Heart left ventricle (tissue), 16 donors: ENCODE data around the gene TSNAX. TPM values are rescaled to one million over a fixed set of nuclear protein-coding genes. Genes with fewer than 3 reads are reported as not detected.
"Not testable (repeated sequence)": the region's sequence is repeated elsewhere in the genome, so short reads cannot be mapped to it uniquely, and the experiment has no call there.

Experiments used
- ATAC-seq, 4 donors: fragments of 200-7000 bp; cut with Tn5 transposase; one replicate each; pipeline ENCODE4 v1.9.1; 2020 to 2022; ENCODE audit warnings: moderate library complexity in 4 of 4, mild to moderate bottlenecking in 3 of 4, moderate number of reproducible peaks in 1 of 4
- DNase-seq, 5 donors: peaks; one replicate each; pipeline ENCODE4 v3.0.0-alpha.2; 2020
- H3K27ac ChIP-seq, 12 donors: fragments of 200-600 bp; sonication (generic) in 4 of 12; one replicate each; pipeline versions ENCODE4 v1.5.0 to v1.8.0; 2016 to 2022; ENCODE audit warnings: mild to moderate bottlenecking in 2 of 12
- H3K27me3 ChIP-seq, 9 donors: fragments of 200-600 bp; sonication (generic) in 2 of 9; one replicate each; pipeline versions ENCODE4 v1.5.1 to v1.8.0; 2016 to 2022; ENCODE audit warnings: mild to moderate bottlenecking in 3 of 9
- H3K36me3 ChIP-seq, 9 donors: fragments of 200-600 bp; sonication (generic) in 2 of 9; one replicate each; pipeline versions ENCODE4 v1.5.0 to v1.8.0; 2018 to 2022; ENCODE audit warnings: mild to moderate bottlenecking in 2 of 9
- H3K4me1 ChIP-seq, 12 donors: fragments of 200-600 bp; sonication (generic) in 4 of 12; one replicate each; pipeline versions ENCODE4 v1.5.0 to v1.8.0; 2016 to 2022; ENCODE audit warnings: mild to moderate bottlenecking in 3 of 12
- H3K4me3 ChIP-seq, 12 donors: fragments of 200-600 bp; sonication (generic) in 4 of 12; one replicate each; pipeline versions ENCODE4 v1.5.0 to v1.8.0; 2017 to 2022; ENCODE audit warnings: mild to moderate bottlenecking in 9 of 12, moderate library complexity in 4 of 12
- H3K9me3 ChIP-seq, 12 donors: fragments of 200-600 bp; sonication (generic) in 4 of 12; one replicate each; pipeline versions ENCODE4 v1.5.0 to v1.8.0; 2016 to 2022; ENCODE audit warnings: mild to moderate bottlenecking in 1 of 12
- POLR2A ChIP-seq, 2 donors: fragments of 450-650 bp; IDR thresholded peaks; one replicate each; pipeline ENCODE4 v1.6.1; 2017; ENCODE audit warnings: antibody characterized with exemption in 2 of 2, mild to moderate bottlenecking in 2 of 2, moderate library complexity in 2 of 2
- WGBS, 4 donors: extraction: QIAGEN DNeasy Blood & Tissue Kit in 2 of 4; methylation state at CpG; one replicate each; pipeline versions ENCODE4 v1.1.5 to v1.1.7; 2013 to 2018; 5-methylcytosine and 5-hydroxymethylcytosine counted together
- intact Hi-C, 10 donors: fragments of 100-400 bp; cut with DNase I; formaldehyde crosslinking; loops; one replicate each; pipeline versions ENCODE4 v1.11.1 to v1.14.2; 2022
- polyA plus RNA-seq, 2 donors: library from polyadenylated mRNA; stranded (reverse); fragments of 200-250 nt; gene quantifications; one replicate each; pipeline ENCODE4 v1.2.3, GENCODE V29; 2013
- total RNA-seq, 9 donors: library from RNA; depleted of rRNA in 2 of 9; stranded (reverse); fragments of >200 nt in 2 of 9; fragmentation: NEBNext Ultra II Directional in 3 of 9; extraction: Animal tissue kit (Norgen Biotek cat#: 25700) in 3 of 9; gene quantifications; one replicate each; pipeline versions ENCODE4 v1.1.0 to v1.2.4, GENCODE V29; 2016 to 2023
- TF ChIP-seq, protein P1 (sequence below), 12 donors: fragments of 200-600 bp; sonication (generic) in 4 of 12; IDR thresholded peaks; one replicate each; pipeline versions ENCODE4 v1.5.0 to v1.8.0; 2018 to 2022; ENCODE audit warnings: antibody characterized with exemption in 12 of 12, mild to moderate bottlenecking in 5 of 12
- donor health status: ischemic (EF 13 %, LVEDD 7.1; RV severe dilation, severe dysfunction).
- donor health status: healthy with polysubstance abuse.
- donor health status: DM: no; HTN: yes; CAD: no.
- donor health status: DM: no; HTN: no; CAD: no.
- donor health status: ischemic (EF 25% LVEDD 6.9; RV normal size, moderate dysfunction).
- donor health status: ischemic (EF 25% LVEDD 5.7; RV mildly dilated, moderate dysfunction).
- donor health status: healthy.
- donor health status: DM: yes; HTN: yes; CAD: no.
- donor health status: ischemic (EF 35%, LVEDD 5.7; RV mildly dilated, moderate dysfunction).
- donor health status: nonischemic (EF 11% LVEDD 7.7; RV severe dilation, severe dysfunction).
- donor health status: DM: yes; HTN: yes; CAD: no.
- donor health status: PGD.
- donor health status: ischemic (EF 29% LVEDD 5.4; RV normal size, mild dysfunction).
- donor health status: nonischemic (EF 23%, LVEDD 6.1; RV moderate dilation, normal function).

The TSNAX gene
- total and polyA plus RNA-seq, 11 donors, result 9.7 to 43.5 (median 31.7) TPM

GRCh38 chr1:231592809-231593208 lies 64.3 kb downstream of the TSNAX start:
- H3K27me3 ChIP-seq, result no peaks in the 10 kb centered on the region
- 66 to 99% (median 83%) methylated on average over 1 of the region's 1 CpG for WGBS, 4 donors
- intact Hi-C loops, result loop anchor here in 5 of 10 donors (5.0 to 10.0 kb wide), 4 partner anchors 61 to 348 kb away; partner anchors contain the start of genes EGLN1 (in 1 of the 5) and GNPAT (in 1 of the 5)

DNA sequence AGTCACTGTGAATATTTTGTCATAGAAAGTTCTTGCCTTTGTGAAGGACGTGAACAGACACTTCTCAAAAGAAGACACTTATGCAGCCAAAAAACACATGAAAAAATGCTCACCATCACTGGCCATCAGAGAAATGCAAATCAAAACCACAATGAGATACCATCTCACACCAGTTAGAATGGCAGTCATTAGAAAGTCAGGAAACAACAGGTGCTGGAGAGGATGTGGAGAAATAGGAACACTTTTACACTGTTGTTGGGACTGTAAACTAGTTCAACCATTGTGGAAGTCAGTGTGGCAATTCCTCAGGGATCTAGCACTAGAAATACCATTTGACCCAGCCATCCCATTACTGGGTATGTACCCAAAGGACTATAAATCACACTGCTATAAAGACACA lies 64.8 kb downstream of the TSNAX start:
- 91 to 95% (median 92%) methylated on average over 1 of the region's 1 CpG for WGBS, 4 donors
- peaks cover 0 to 31% (median 7%) of the 10 kb centered on the region in 12 donors for H3K4me1 ChIP-seq
- ATAC-seq, H3K27ac ChIP-seq, H3K9me3 ChIP-seq, DNase-seq, H3K4me3 ChIP-seq, H3K27me3 ChIP-seq, H3K36me3 ChIP-seq: not testable (repeated sequence)
- intact Hi-C loops, result loop anchor here in 5 of 10 donors (5.0 to 10.0 kb wide), 4 partner anchors 61 to 348 kb away; partner anchors contain the start of genes EGLN1 (in 1 of the 5) and GNPAT (in 1 of the 5)

More at GRCh38 chr1:231592809-231593208, 64.3 kb downstream of the TSNAX start:
- no peaks in the 10 kb centered on the region for H3K9me3 ChIP-seq
- no peak for ATAC-seq
- H3K4me3 ChIP-seq, result no peak overlapping the region
- H3K27ac ChIP-seq, result no peak overlapping the region
- H3K36me3 ChIP-seq, result no peaks in the 10 kb centered on the region
- H3K4me1 ChIP-seq, result peaks cover 0 to 29% (median 7%) of the 10 kb centered on the region in 12 donors
- no peak for TF ChIP-seq POLR2A (IDR thresholded peaks at IDR 0.05)
- TF ChIP-seq, protein P1, sequence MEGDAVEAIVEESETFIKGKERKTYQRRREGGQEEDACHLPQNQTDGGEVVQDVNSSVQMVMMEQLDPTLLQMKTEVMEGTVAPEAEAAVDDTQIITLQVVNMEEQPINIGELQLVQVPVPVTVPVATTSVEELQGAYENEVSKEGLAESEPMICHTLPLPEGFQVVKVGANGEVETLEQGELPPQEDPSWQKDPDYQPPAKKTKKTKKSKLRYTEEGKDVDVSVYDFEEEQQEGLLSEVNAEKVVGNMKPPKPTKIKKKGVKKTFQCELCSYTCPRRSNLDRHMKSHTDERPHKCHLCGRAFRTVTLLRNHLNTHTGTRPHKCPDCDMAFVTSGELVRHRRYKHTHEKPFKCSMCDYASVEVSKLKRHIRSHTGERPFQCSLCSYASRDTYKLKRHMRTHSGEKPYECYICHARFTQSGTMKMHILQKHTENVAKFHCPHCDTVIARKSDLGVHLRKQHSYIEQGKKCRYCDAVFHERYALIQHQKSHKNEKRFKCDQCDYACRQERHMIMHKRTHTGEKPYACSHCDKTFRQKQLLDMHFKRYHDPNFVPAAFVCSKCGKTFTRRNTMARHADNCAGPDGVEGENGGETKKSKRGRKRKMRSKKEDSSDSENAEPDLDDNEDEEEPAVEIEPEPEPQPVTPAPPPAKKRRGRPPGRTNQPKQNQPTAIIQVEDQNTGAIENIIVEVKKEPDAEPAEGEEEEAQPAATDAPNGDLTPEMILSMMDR (IDR thresholded peaks at IDR 0.05), result no peak
- no peak for DNase-seq

- no peaks in the 10 kb centered on the region for H3K36me3 ChIP-seq
- H3K4me1 ChIP-seq, result peaks cover 0 to 32% (median 7%) of the 10 kb centered on the region in 12 donors
- DNase-seq (no peak), ATAC-seq (no peak)
- no peaks in the 10 kb centered on the region for H3K27me3 ChIP-seq
- intact Hi-C loops, result loop anchor here in 5 of 10 donors (5.0 to 10.0 kb wide), 4 partner anchors 62 to 349 kb away; partner anchors contain the start of genes EGLN1 (in 1 of the 5) and GNPAT (in 1 of the 5)
- no peak overlapping the region for H3K4me3 ChIP-seq
- H3K9me3 ChIP-seq, result no peaks in the 10 kb centered on the region
- H3K27ac ChIP-seq, result no peak overlapping the region
- 54 to 92% (median 65%) methylated on average over 2 of the region's 2 CpGs for WGBS, 4 donors
- TF ChIP-seq POLR2A (IDR thresholded peaks at IDR 0.05), result no peak
- TF ChIP-seq, protein P1 (IDR thresholded peaks at IDR 0.05), result no peak
These were observed 65.7 kb downstream of the TSNAX start for GRCh38 chr1:231594123-231594522.

GRCh38 chr1:231594749-231595148 lies 66.3 kb downstream of the TSNAX start:
- no peak for TF ChIP-seq POLR2A (IDR thresholded peaks at IDR 0.05)
- TF ChIP-seq, protein P1 (IDR thresholded peaks at IDR 0.05), result no peak
- Histone ChIP-seq H3K4me1 (peaks cover 0 to 31% (median 8%) of the 10 kb centered on the region in 12 donors), H3K27ac (no peak overlapping the region), H3K27me3 (no peaks in the 10 kb centered on the region), H3K4me3 (no peak overlapping the region), H3K9me3 (no peaks in the 10 kb centered on the region), H3K36me3 (no peaks in the 10 kb centered on the region)
- ATAC-seq (no peak), DNase-seq (no peak)
- intact Hi-C loops, result loop anchor here in 5 of 10 donors (5.0 to 10.0 kb wide), 4 partner anchors 62 to 350 kb away; partner anchors contain the start of genes EGLN1 (in 2 of the 5) and GNPAT (in 1 of the 5)
- WGBS, 4 donors, result 87 to 92% (median 88%) methylated on average over 4 of the region's 4 CpGs
